Spleen (tissue), 7 donors: ENCODE results near the gene EXOSC5.
A peak's percentile ranks its signal among the peaks of the same experiment; 100 is the strongest.

Experiments
- CTCF ChIP-seq, 11 experiments: fragments of 200-600 bp in 7 of 11; fragments of 450-650 bp in 4 of 11; sonication (generic) in 4 of 11; IDR thresholded peaks in 8 of 11; conservative IDR thresholded peaks in 3 of 11; 1 replicate in 7 of 11; 2 replicates in 4 of 11; pipeline versions ENCODE4 v1.4.0 to v1.8.0; 2016 to 2021; ENCODE audit warnings: antibody characterized with exemption in 11 of 11, inconsistent platforms in 4 of 11, mild to moderate bottlenecking in 1 of 11
- POLR2A ChIP-seq, 3 donors: fragments of 450-650 bp; IDR thresholded peaks; one replicate each; pipeline ENCODE4 v1.5.1; 2017; ENCODE audit warnings: antibody characterized with exemption in 3 of 3, mild to moderate bottlenecking in 1 of 3
- donor health status: DM: no; HTN: no; CAD: no; lungs with moderate emphysema.
- donor health status: DM: no; HTN: no; CAD: no.
- donor health status: DM: no; HTN: no; CAD: no.

DNA sequence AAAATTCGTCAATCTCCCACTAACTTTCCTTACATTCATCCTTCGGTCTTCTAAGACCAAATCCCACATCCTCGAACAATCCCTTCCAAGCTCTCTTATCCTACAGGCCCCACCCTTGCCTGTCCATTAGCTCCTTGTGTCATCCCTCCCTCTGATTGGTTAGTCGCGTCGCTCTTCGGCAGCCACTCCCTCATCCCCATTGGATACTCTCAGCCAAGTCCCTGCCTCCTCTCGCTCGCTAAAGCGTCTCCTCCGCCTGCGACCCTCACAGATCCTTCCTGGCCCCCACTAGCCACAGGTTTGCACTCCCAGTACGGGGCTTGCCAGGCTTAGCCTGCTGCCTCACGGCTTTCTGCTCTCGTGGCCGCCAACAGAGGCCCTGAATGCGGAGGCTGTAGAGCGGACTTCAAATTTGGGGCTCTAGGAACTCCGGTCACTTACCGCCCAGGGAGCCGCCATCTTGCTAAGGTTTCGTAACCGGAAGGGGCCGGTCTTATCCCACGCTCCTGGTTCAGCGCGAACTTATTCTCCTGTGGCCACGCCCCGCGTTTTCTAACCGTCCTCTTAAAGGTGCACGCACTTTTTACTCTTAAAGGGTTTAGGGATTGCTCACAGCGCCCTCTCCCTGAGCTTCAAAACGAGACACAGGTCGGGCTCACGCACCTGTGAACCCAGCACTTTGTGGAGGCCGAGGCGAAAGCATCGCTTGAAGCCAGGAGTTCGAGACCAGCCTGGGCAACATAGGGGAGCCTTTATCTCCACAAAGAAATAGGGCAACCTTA is 42.5 kb upstream of the EXOSC5 start, which contains the start of gene DMAC2:
- TF ChIP-seq CTCF (IDR thresholded peaks at IDR 0.05 in 8 of 11, conservative IDR thresholded peaks at IDR 0.05 in 3 of 11) = peak in 10 of 11 experiments; percentile 25 to 70 (median 53)
- TF ChIP-seq POLR2A (IDR thresholded peaks at IDR 0.05) = peak in 1 of 3 donors; percentile 10
